ENCODE results near the gene SHC3. TPM values are rescaled to one million over a fixed set of nuclear protein-coding genes. Genes with fewer than 3 reads are reported as not detected.

The SHC3 gene
- total RNA-seq, 1 experiment from 2014 or later, result 1.8 TPM

DNA sequence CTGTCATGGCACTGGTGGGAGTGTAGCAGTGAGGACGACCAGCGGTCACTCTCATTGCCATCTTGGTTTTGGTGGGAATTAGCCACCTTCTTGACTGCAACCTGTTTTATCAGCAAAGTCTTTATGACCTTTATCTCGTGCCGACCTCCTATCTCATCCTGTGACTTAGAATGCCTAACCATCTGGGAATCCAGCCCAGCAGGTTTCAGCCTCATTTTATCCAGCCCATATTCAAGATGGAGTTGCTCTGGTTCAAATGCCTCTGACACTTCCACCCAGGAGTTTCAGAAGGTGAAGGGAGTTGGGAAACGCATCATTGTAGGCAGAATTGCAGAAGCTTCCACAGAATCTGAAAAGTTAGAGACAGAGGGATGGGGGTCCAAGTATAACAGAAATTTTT is 35.4 kb downstream of the SHC3 start:
- Histone ChIP-seq H3K9me3 (ENCODE audit: control insufficient read depth, low read depth, low read length) (no peaks in the 10 kb centered on the region), H2BK120ac (ENCODE audit: low read depth, low read length, poor library complexity, severe bottlenecking) (no peak overlapping the region), H3K56ac (ENCODE audit: insufficient read length, low read depth, low read length) (no peak overlapping the region), H2AK5ac (ENCODE audit: insufficient read length, low read length) (no peak overlapping the region), H4K8ac (replicated peaks; ENCODE audit: insufficient read length, low read depth, low read length) (no peak overlapping the region), H3K4ac (ENCODE audit: low read depth, low read length) (no peak overlapping the region), H4K20me1 (ENCODE audit: control insufficient read depth, insufficient read depth, insufficient read length) (no peaks in the 10 kb centered on the region), H3K27me3 (ENCODE audit: insufficient read depth, low read length) (no peaks in the 10 kb centered on the region), H2BK12ac (ENCODE audit: insufficient read length, low read depth, low read length) (no peak overlapping the region), H3K23me2 (ENCODE audit: insufficient read length, low read depth, low read length, poor library complexity, severe bottlenecking) (no peaks in the 10 kb centered on the region), H2BK20ac (ENCODE audit: low read depth, low read length, poor library complexity, severe bottlenecking) (no peak overlapping the region), H3K4me2 (ENCODE audit: insufficient read depth, insufficient read length, low read length) (no peak overlapping the region), H3K14ac (ENCODE audit: insufficient read depth, low read length) (no peak overlapping the region), H3K4me1 (ENCODE audit: insufficient read depth, low read length) (peaks cover 14% of the 10 kb centered on the region), H3K79me2 (ENCODE audit: insufficient read depth, low read length) (no peaks in the 10 kb centered on the region), H3T11ph (ENCODE audit: low read length) (no peak overlapping the region), H2BK5ac (ENCODE audit: insufficient read length, low read length) (no peak overlapping the region), H3K18ac (ENCODE audit: insufficient read length, low read depth, low read length) (no peak overlapping the region), H2BK15ac (ENCODE audit: low read depth, low read length) (no peak overlapping the region), H3K9ac (ENCODE audit: extremely low read depth, insufficient read length, low read length) (no peak overlapping the region), H2AFZ (ENCODE audit: low read length) (no peak overlapping the region), H4K91ac (ENCODE audit: insufficient read length, low read depth, low read length) (no peak overlapping the region), H3K27ac (ENCODE audit: insufficient read length, low read depth, low read length) (no peak overlapping the region), H3K79me1 (ENCODE audit: insufficient read depth, low read depth, low read length, poor library complexity, severe bottlenecking) (no peaks in the 10 kb centered on the region), H4K5ac (ENCODE audit: insufficient read length, low read depth, low read length) (no peak overlapping the region), H3K23ac (ENCODE audit: insufficient read length, low read depth, low read length) (no peak overlapping the region)
- H3K4me3 Mint-ChIP-seq, result no peak overlapping the region
- H3K9me3 Mint-ChIP-seq, result no peaks in the 10 kb centered on the region; a peak in 1 of 5 replicates
- H3K4me1 Mint-ChIP-seq, result peaks cover 18 to 24% of the 10 kb centered on the region in 2 experiments
- no peaks in the 10 kb centered on the region for H3K27me3 Mint-ChIP-seq (ENCODE audit: low read depth)
- no CpG with 5 or more reads among the region's 5 CpGs for WGBS (ENCODE audit: extremely low coverage, insufficient read length, low lambda C conversion rate)
- TF ChIP-seq, protein P1, sequence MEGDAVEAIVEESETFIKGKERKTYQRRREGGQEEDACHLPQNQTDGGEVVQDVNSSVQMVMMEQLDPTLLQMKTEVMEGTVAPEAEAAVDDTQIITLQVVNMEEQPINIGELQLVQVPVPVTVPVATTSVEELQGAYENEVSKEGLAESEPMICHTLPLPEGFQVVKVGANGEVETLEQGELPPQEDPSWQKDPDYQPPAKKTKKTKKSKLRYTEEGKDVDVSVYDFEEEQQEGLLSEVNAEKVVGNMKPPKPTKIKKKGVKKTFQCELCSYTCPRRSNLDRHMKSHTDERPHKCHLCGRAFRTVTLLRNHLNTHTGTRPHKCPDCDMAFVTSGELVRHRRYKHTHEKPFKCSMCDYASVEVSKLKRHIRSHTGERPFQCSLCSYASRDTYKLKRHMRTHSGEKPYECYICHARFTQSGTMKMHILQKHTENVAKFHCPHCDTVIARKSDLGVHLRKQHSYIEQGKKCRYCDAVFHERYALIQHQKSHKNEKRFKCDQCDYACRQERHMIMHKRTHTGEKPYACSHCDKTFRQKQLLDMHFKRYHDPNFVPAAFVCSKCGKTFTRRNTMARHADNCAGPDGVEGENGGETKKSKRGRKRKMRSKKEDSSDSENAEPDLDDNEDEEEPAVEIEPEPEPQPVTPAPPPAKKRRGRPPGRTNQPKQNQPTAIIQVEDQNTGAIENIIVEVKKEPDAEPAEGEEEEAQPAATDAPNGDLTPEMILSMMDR (conservative IDR thresholded peaks at IDR 0.05), result no peak
- DNase-seq, result no peak
- peaks cover 0 to 2% (median 0%) of the 10 kb centered on the region in 3 experiments; a peak in 2 of 7 replicates for H3K36me3 Mint-ChIP-seq (ENCODE audit: insufficient read depth in 1 of 3, low read depth in 3 of 3)
- H3K27ac Mint-ChIP-seq, result no peak overlapping the region; a peak in 1 of 7 replicates

Measured in H9 (cell line).